GM12801 (cell line): ENCODE results near the gene SNED1.

Experiments used
- TF ChIP-seq, protein P1 (sequence below): IDR thresholded peaks from one replicate; pipeline ENCODE4 v1.5.1; 2011; ENCODE audit warnings: control low read depth; ENCODE audit not compliant: insufficient read length; ENCODE audit errors: extremely low read depth

SNED1 gene

DNA sequence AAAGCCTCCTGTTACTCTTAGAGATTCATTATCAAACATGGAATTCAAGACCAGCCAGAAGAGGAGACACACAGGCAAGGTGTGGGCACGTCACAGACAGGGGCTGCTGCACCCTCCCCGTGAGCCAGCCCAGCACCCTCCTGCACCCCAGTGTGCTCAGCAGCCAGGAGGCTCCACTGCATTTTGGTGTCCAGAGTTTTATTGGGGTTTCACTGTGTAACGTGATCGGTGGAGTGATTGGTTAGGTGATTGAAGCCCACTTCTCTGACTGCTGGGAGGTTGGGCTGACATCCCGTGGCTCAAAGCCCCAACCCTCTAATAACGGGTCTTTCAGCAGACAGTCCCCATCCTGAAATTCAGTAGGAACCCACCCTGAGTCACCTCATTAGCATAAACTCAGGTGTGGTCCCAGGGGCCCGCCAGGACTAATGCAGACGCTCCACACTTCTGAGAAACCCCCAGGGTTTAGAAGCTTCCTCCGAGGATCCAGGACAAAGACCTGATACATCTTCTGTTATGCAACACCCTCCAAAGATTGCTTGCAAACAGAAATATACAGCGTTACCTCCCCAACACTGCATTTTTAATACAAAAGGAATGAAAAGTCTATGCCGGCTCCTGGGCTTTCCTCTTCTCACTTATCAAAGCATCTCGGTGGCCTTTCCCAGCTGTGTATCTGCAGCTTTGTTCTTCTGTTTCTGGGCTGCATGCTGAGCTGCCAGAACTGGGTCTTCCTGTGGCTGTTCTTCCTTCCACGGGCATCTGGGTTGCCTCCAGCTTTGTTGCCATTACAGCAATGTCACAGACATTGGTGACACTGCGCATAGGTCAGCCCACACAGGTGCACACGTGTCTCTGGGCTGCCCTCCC is 43.7 kb upstream of the SNED1 start:
- TF ChIP-seq, protein P1, sequence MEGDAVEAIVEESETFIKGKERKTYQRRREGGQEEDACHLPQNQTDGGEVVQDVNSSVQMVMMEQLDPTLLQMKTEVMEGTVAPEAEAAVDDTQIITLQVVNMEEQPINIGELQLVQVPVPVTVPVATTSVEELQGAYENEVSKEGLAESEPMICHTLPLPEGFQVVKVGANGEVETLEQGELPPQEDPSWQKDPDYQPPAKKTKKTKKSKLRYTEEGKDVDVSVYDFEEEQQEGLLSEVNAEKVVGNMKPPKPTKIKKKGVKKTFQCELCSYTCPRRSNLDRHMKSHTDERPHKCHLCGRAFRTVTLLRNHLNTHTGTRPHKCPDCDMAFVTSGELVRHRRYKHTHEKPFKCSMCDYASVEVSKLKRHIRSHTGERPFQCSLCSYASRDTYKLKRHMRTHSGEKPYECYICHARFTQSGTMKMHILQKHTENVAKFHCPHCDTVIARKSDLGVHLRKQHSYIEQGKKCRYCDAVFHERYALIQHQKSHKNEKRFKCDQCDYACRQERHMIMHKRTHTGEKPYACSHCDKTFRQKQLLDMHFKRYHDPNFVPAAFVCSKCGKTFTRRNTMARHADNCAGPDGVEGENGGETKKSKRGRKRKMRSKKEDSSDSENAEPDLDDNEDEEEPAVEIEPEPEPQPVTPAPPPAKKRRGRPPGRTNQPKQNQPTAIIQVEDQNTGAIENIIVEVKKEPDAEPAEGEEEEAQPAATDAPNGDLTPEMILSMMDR: no peak

DNA sequence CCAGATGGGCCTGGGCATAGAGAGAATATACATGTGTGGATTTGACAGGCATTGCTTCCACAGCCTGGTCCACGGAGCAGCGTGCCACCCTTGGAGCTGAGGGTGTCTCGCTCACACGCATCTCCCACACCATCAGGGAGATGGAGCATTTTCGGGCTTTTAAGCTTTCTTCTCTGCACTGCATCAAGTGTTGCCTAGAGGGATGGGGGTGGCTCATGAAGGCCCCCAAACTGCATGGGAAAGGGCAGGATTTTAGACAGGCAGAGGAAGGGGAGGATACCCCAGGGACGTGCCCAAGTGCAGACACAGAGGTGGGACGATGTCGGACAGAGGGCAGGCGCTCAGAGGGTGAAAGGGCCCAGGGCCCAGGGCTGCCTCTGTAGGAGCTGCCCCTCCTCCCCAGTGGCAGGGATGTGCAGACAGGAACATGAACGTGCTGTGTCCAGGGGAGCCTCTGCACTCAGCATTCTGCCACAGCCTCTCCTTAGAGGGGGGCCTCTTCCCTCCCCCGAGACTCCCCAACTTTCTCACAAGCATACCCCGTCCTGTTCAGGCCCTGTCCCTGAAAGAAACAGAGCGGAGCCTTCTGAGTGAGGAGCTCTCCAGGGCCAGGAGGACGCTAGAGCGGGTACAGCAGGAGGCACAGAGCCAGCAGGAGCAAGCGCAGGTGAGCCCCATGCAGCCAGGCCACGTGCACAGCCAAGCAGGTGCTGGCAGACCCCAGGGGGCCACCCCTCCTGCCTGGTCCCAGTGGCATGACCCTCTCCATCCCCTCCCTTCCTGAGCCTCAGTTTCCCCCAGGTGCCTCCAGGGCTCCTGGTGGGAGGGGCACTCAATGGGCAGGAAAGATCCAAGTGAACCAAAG is 42.9 kb upstream of the SNED1 start:
- TF ChIP-seq, protein P1: no peak

DNA sequence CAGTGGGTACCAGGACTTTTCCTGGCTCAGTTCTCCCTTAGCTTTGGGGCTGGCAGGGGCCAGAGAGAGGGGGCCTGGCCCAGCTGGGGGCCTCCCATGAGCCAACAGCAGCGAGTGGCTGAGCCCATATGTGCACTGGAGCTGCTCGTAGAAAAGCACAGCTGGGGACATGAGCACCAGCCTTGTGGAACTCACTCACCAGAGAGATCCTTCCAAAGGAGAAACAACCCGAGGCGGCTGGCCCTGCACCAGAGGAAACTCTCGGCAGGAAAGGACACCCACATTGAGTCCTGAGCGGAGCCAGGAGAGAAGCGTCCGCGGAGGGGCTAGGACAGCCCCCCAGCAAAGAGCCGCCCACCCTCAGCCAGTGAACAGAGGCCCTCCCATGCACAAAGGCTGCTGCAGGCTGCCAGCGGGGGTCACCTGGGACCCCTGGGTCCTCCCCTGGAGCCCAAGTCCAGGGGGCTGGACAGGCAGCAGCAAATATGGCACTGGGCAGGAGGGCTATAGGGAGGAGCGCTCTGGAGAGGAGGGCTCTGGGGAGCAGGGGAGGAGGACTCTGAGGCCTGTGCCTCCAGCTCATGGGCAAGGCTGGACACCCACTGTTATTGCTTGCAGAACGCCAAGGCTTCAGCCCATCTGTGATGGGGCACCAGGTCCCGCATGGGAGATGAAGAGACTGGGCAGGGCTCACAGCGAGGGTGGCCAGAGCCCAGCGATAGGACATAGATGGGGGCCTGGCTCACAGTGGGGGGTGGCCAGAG is 42.1 kb upstream of the SNED1 start:
- TF ChIP-seq, protein P1: no peak

DNA sequence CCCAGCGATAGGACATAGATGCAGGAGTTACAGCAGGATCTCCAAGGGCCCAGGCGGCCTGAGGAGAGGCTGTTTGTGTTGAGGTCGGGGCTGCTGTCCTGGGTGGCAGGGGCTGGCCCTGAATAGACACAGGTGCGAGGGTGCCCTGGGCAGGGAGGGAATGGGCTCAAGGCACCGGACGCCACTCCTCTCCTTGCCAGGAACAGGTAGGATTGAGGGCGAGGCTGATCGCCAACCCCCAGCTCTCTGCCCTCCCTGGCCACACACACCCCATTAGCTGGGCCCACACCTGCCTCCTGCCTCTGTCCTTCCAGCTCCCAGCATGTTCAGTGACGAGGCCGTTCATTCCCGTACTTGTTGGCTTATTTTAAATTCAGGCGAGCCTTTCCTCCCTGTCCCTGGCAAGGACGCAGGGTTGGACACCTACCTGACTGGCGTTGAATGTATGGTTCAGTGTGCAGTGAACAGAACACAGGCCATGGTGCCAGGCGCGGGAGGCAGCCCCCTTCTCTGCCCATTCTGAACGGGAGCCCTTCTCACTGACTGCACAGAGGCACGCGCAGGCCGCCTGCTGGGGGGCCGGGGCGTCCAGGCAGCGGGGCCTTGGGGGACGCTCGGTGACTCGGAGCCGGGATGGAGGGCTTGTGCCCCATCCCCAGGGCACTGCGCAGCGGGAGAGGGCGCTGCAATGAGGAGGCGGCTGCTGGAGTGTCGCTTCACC is 41.3 kb upstream of the SNED1 start:
- TF ChIP-seq, protein P1: no peak

DNA sequence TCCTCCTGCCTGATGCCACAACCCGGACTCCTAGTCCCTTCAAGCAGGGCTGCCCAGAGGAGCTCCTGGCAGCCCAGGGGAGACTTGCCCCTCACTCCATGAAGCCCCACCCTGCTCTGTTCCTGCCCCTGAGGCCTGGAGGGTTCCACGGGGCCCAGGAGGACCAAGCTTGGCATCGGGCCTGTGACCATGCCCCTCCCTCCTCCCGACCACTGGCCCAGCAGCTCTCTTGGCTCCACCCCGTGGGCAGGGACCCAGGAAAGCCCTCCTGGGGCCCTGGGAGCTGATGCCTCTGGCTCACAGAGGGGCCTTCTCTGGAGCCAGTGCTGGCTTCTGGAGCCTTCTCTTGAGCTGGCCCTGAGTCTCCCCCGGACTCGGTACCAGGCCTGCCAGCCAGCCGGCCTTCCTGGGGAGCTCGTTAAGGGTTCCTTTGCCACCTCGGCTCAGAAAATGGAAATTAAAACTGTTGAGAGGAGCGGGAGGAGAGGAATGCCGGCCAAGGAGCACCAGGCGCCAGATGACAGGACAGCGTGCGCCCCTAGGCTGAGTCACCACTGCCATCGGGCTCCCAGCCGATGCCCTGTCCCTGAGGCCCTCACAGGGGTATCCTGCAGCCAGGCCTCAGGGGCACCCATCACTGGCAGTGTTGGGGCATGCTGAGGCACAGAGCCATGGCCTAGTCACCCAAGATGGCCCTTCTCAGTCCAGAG is 40.6 kb upstream of the SNED1 start:
- TF ChIP-seq, protein P1: no peak

DNA sequence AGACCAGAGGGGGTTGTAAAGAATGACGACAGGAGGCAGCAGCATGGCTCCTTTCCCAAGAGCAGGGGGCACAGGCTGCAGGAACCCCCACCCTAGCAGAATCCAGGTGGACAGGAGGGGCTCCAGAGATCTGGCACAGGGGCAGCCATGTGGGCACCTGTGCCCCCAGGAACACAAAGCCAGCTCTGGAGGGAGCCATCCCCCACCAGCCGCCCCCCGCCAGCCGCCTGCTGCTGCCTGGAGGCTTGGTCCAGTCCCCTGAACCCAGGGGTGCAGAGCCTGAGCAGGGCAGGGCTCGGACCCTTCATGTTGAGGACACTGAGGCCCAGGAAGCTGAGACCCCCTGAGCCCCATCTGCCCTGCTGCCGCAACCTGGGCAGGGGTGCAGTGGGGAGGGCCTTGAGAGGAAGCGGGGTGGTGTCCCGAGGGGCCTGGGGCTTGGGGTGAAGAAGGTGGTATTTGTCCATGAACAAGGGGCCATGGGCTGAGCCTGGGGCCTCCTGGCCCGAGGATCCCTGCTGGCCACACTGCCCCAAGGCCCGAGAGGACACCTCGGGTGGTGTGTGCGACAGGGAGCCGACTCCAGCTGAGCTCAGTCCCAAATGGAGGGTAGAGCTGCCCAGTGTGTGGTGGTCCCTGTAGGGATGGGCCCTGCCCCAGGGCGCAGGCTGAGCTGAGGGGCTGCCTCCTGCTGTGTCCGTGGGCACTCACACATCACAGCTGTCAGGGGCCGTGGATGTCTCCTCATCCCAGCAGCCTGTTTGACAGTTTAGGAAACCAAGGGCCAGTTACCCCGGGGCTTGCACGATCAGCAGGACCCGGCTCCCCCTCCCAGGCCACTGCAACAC is 39.8 kb upstream of the SNED1 start:
- TF ChIP-seq, protein P1: no peak
